CD8-positive, alpha-beta memory T cell (primary cell): ENCODE data around the gene CLCA2. TPM values are rescaled to one million over a fixed set of nuclear protein-coding genes. Genes with fewer than 3 reads are reported as not detected.

Source experiments
- CTCF ChIA-PET: fragments of 350-600 bp; sonication (Branson Sonifier 250); formaldehyde crosslinking; loops from one replicate; lab custom pipeline; 2021; ENCODE audit warnings: antibody characterized with exemption; lab: Charles Lee
- POLR2A ChIA-PET: fragments of 350-600 bp; sonication (Branson Sonifier 250); formaldehyde crosslinking; loops from one replicate; lab custom pipeline; 2021; ENCODE audit warnings: antibody characterized with exemption; lab: Charles Lee
- DNase-seq, 5 donors: peaks; one replicate each; pipeline versions ENCODE4 v3.0.0 to v3.0.0-alpha.2; 2020 to 2022; ENCODE audit warnings: mixed read lengths in 1 of 5
- H3K27ac ChIP-seq: one replicate; pipeline ENCODE4 v1.7.0; 2013; ENCODE audit warnings: low read depth, mild to moderate bottlenecking, low read length, moderate library complexity
- H3K27me3 ChIP-seq: 2 replicates; pipeline ENCODE4 v1.7.0; 2013; ENCODE audit warnings: low read length, mild to moderate bottlenecking; ENCODE audit not compliant: insufficient read depth, poor library complexity, severe bottlenecking
- H3K36me3 ChIP-seq: 2 replicates; pipeline ENCODE4 v1.7.0; 2013; ENCODE audit warnings: mild to moderate bottlenecking, low read length, moderate library complexity; ENCODE audit not compliant: insufficient read depth
- H3K4me1 ChIP-seq: 2 replicates; pipeline ENCODE4 v1.7.0; 2013; ENCODE audit warnings: mild to moderate bottlenecking, low read length, moderate library complexity; ENCODE audit not compliant: insufficient read depth
- H3K4me3 ChIP-seq: 2 replicates; pipeline ENCODE4 v1.7.0; 2013; ENCODE audit warnings: mild to moderate bottlenecking, low read length
- H3K9me3 ChIP-seq: 2 replicates; pipeline ENCODE4 v1.7.0; 2013; ENCODE audit warnings: mild to moderate bottlenecking, low read length
- H3K27ac Mint-ChIP-seq, 8 donors: one replicate each; pipeline ENCODE4 v1.8.0; 2020 to 2021; ENCODE audit warnings: mixed read lengths in 8 of 8, mild to moderate bottlenecking in 6 of 8, inconsistent platforms in 3 of 8, moderate library complexity in 3 of 8
- H3K27me3 Mint-ChIP-seq, 2 donors: one replicate each; pipeline ENCODE4 v1.8.0; 2020 to 2021; ENCODE audit warnings: mixed read lengths in 2 of 2, mild to moderate bottlenecking in 1 of 2, moderate library complexity in 1 of 2
- H3K36me3 Mint-ChIP-seq, 3 donors: one replicate each; pipeline ENCODE4 v1.8.0; 2020 to 2021; ENCODE audit warnings: mixed read lengths in 3 of 3, inconsistent platforms in 1 of 3, mild to moderate bottlenecking in 1 of 3
- H3K4me1 Mint-ChIP-seq, 3 donors: one replicate each; pipeline ENCODE4 v1.8.0; 2020 to 2021; ENCODE audit warnings: mixed read lengths in 3 of 3, inconsistent platforms in 1 of 3, mild to moderate bottlenecking in 1 of 3
- H3K4me3 Mint-ChIP-seq, 7 donors: one replicate each; pipeline ENCODE4 v1.8.0; 2020 to 2021; ENCODE audit warnings: mixed read lengths in 7 of 7, mild to moderate bottlenecking in 6 of 7, moderate library complexity in 4 of 7, inconsistent platforms in 2 of 7
- H3K9me3 Mint-ChIP-seq, 5 donors: one replicate each; pipeline ENCODE4 v1.8.0; 2020 to 2022; ENCODE audit warnings: mixed read lengths in 5 of 5, mild to moderate bottlenecking in 3 of 5, moderate library complexity in 2 of 5, inconsistent platforms in 1 of 5
- polyA plus RNA-seq: library from polyadenylated mRNA; unstranded; fragments of 300-500 nt; fragmentation: Illumina TruSeq; gene quantifications from one replicate; pipeline ENCODE4 v1.2.3, GENCODE V29; 2021
- total RNA-seq, 2 experiments: library from RNA; stranded (reverse); gene quantifications; one replicate each; pipeline ENCODE4 v1.2.3, GENCODE V29; 2021

CLCA2 gene
- total and polyA plus RNA-seq, 3 experiments from 2014 or later = not detected

- Mint-ChIP-seq H3K27ac (no peak overlapping the region), H3K4me1 (no peaks in the 10 kb centered on the region), H3K36me3 (no peaks in the 10 kb centered on the region), H3K27me3 (peaks cover 0 to 4% of the 10 kb centered on the region in 2 donors), H3K9me3 (no peaks in the 10 kb centered on the region), H3K4me3 (no peak overlapping the region)
- Histone ChIP-seq H3K27me3 (no peaks in the 10 kb centered on the region), H3K27ac (no peak overlapping the region), H3K4me3 (no peak overlapping the region), H3K36me3 (no peaks in the 10 kb centered on the region), H3K4me1 (no peaks in the 10 kb centered on the region), H3K9me3 (no peaks in the 10 kb centered on the region)
- DNase-seq = no peak
- ChIA-PET CTCF (no interaction called here), POLR2A (no interaction called here)
Measured at GRCh38 chr1:86448670-86449069, 24.7 kb downstream of the CLCA2 start.

- Histone ChIP-seq H3K27ac (no peak overlapping the region), H3K4me3 (no peak overlapping the region), H3K27me3 (no peaks in the 10 kb centered on the region), H3K4me1 (no peaks in the 10 kb centered on the region), H3K36me3 (no peaks in the 10 kb centered on the region), H3K9me3 (no peaks in the 10 kb centered on the region)
- CTCF ChIA-PET = no interaction called here
- DNase-seq = no peak
- POLR2A ChIA-PET = no interaction called here
- H3K27me3 Mint-ChIP-seq = peaks cover 0 to 4% of the 10 kb centered on the region in 2 donors
- no peaks in the 10 kb centered on the region for H3K4me1 Mint-ChIP-seq
- H3K9me3 Mint-ChIP-seq = no peaks in the 10 kb centered on the region
- H3K36me3 Mint-ChIP-seq = no peaks in the 10 kb centered on the region
- no peak overlapping the region for H3K27ac Mint-ChIP-seq
- no peak overlapping the region for H3K4me3 Mint-ChIP-seq
Measured at GRCh38 chr1:86449103-86449502, 25.1 kb downstream of the CLCA2 start.

GRCh38 chr1:86450847-86451246 lies 26.9 kb downstream of the CLCA2 start:
- Mint-ChIP-seq H3K36me3 (no peaks in the 10 kb centered on the region), H3K4me3 (no peak overlapping the region), H3K27ac (no peak overlapping the region), H3K9me3 (no peaks in the 10 kb centered on the region), H3K27me3 (peaks cover 0 to 4% of the 10 kb centered on the region in 2 donors), H3K4me1 (no peaks in the 10 kb centered on the region)
- H3K36me3 ChIP-seq = no peaks in the 10 kb centered on the region
- H3K27me3 ChIP-seq = no peaks in the 10 kb centered on the region
- H3K4me1 ChIP-seq = no peaks in the 10 kb centered on the region
- DNase-seq = no peak
- CTCF ChIA-PET = interaction anchor here (1.1 kb wide), 1 partner anchor 11 kb away, joined by 3 read pairs; no protein-coding TSS in a partner anchor
- H3K4me3 ChIP-seq = no peak overlapping the region
- no peaks in the 10 kb centered on the region for H3K9me3 ChIP-seq
- no peak overlapping the region for H3K27ac ChIP-seq
- POLR2A ChIA-PET = no interaction called here

GRCh38 chr1:86453664-86454063 lies 29.7 kb downstream of the CLCA2 start:
- Mint-ChIP-seq H3K27ac (no peak overlapping the region), H3K9me3 (no peaks in the 10 kb centered on the region), H3K36me3 (no peaks in the 10 kb centered on the region), H3K4me3 (no peak overlapping the region), H3K27me3 (peaks cover 0 to 16% of the 10 kb centered on the region in 2 donors), H3K4me1 (no peaks in the 10 kb centered on the region)
- Histone ChIP-seq H3K4me1 (no peaks in the 10 kb centered on the region), H3K27me3 (no peaks in the 10 kb centered on the region), H3K36me3 (no peaks in the 10 kb centered on the region), H3K9me3 (no peaks in the 10 kb centered on the region), H3K27ac (no peak overlapping the region), H3K4me3 (no peak overlapping the region)
- ChIA-PET CTCF (no interaction called here), POLR2A (no interaction called here)
- no peak for DNase-seq

- no peaks in the 10 kb centered on the region for H3K36me3 Mint-ChIP-seq
- no peaks in the 10 kb centered on the region for H3K4me1 Mint-ChIP-seq
- Histone ChIP-seq H3K4me3 (no peak overlapping the region), H3K27me3 (no peaks in the 10 kb centered on the region), H3K36me3 (no peaks in the 10 kb centered on the region), H3K9me3 (no peaks in the 10 kb centered on the region), H3K27ac (no peak overlapping the region), H3K4me1 (no peaks in the 10 kb centered on the region)
- no peak for DNase-seq
- H3K4me3 Mint-ChIP-seq = no peak overlapping the region
- H3K27ac Mint-ChIP-seq = no peak overlapping the region
- ChIA-PET POLR2A (no interaction called here), CTCF (no interaction called here)
- H3K27me3 Mint-ChIP-seq = peaks cover 0 to 19% of the 10 kb centered on the region in 2 donors
- H3K9me3 Mint-ChIP-seq = no peaks in the 10 kb centered on the region
Measured at GRCh38 chr1:86455073-86455472, 31.1 kb downstream of the CLCA2 start.

GRCh38 chr1:86460998-86461397 lies 37.0 kb downstream of the CLCA2 start:
- Mint-ChIP-seq H3K4me3 (no peak overlapping the region), H3K36me3 (no peaks in the 10 kb centered on the region), H3K9me3 (no peaks in the 10 kb centered on the region), H3K4me1 (peaks cover 0 to 3% (median 0%) of the 10 kb centered on the region in 3 donors), H3K27me3 (peaks cover 2 to 34% of the 10 kb centered on the region in 2 donors), H3K27ac (no peak overlapping the region)
- ChIA-PET CTCF (interaction anchor here (1.0 to 1.8 kb wide), 2 partner anchors 10 to 13 kb away, joined by 3 to 6 read pairs; no protein-coding TSS in a partner anchor), POLR2A (no interaction called here)
- H3K4me3 ChIP-seq = no peak overlapping the region
- DNase-seq = no peak
- no peaks in the 10 kb centered on the region for H3K9me3 ChIP-seq
- no peaks in the 10 kb centered on the region for H3K36me3 ChIP-seq
- no peaks in the 10 kb centered on the region for H3K4me1 ChIP-seq
- H3K27ac ChIP-seq = no peak overlapping the region
- H3K27me3 ChIP-seq = no peaks in the 10 kb centered on the region

- peaks cover 0 to 3% (median 0%) of the 10 kb centered on the region in 3 donors for H3K4me1 Mint-ChIP-seq
- Histone ChIP-seq H3K27me3 (no peaks in the 10 kb centered on the region), H3K4me1 (no peaks in the 10 kb centered on the region), H3K4me3 (no peak overlapping the region), H3K36me3 (no peaks in the 10 kb centered on the region), H3K27ac (no peak overlapping the region), H3K9me3 (no peaks in the 10 kb centered on the region)
- no peak for DNase-seq
- no peak overlapping the region for H3K4me3 Mint-ChIP-seq
- ChIA-PET POLR2A (no interaction called here), CTCF (interaction anchor here (1.0 to 1.8 kb wide), 3 partner anchors 10 to 13 kb away, joined by 3 to 6 read pairs (median 3); no protein-coding TSS in a partner anchor)
- peaks cover 5 to 36% of the 10 kb centered on the region in 2 donors for H3K27me3 Mint-ChIP-seq
- no peaks in the 10 kb centered on the region for H3K9me3 Mint-ChIP-seq
- H3K27ac Mint-ChIP-seq = no peak overlapping the region
- no peaks in the 10 kb centered on the region for H3K36me3 Mint-ChIP-seq
Measured at GRCh38 chr1:86461482-86461881, 37.5 kb downstream of the CLCA2 start.

GRCh38 chr1:86464819-86465218 lies 40.8 kb downstream of the CLCA2 start:
- Mint-ChIP-seq H3K4me3 (no peak overlapping the region), H3K27me3 (peaks cover 5 to 27% of the 10 kb centered on the region in 2 donors), H3K27ac (no peak overlapping the region), H3K4me1 (peaks cover 0 to 3% (median 0%) of the 10 kb centered on the region in 3 donors), H3K9me3 (no peaks in the 10 kb centered on the region), H3K36me3 (no peaks in the 10 kb centered on the region)
- DNase-seq = no peak
- Histone ChIP-seq H3K27me3 (no peaks in the 10 kb centered on the region), H3K4me1 (no peaks in the 10 kb centered on the region), H3K27ac (no peak overlapping the region), H3K4me3 (no peak overlapping the region), H3K36me3 (no peaks in the 10 kb centered on the region), H3K9me3 (no peaks in the 10 kb centered on the region)
- POLR2A ChIA-PET = no interaction called here
- CTCF ChIA-PET = no interaction called here
